HG03139 (cell line): ENCODE measurements around the gene IGF2BP3.
A peak's percentile ranks its signal among the peaks of the same experiment; 100 is the strongest.

Experiments used
- ATAC-seq: cut with Tn5 transposase; IDR thresholded peaks from one replicate; pipeline ENCODE4 v1.9.1; 2021; ENCODE audit not compliant: unreplicated experiment

IGF2BP3 gene

GRCh38 chr7:23298885-23299769, 171.2 kb downstream of the IGF2BP3 start, which contains the start of gene MALSU1:
TSS of gene MALSU1 (plus strand) at chr7:23299339. CDS start at chr7:23299353, 14 bp downstream.
- ATAC-seq = peak; percentile 97

- no peak for ATAC-seq
These were observed 172.0 kb downstream of the IGF2BP3 start for GRCh38 chr7:23298141-23298881.

- ATAC-seq = no peak
These were observed 174.9 kb downstream of the IGF2BP3 start for GRCh38 chr7:23295401-23295697.

- no peak for ATAC-seq
These were observed 175.5 kb downstream of the IGF2BP3 start for GRCh38 chr7:23294549-23295400.

GRCh38 chr7:23293500-23294073, 176.7 kb downstream of the IGF2BP3 start:
- no peak for ATAC-seq

- ATAC-seq = no peak
These were observed 177.7 kb downstream of the IGF2BP3 start for GRCh38 chr7:23292623-23293022.

GRCh38 chr7:23291957-23292560, 178.2 kb downstream of the IGF2BP3 start:
- ATAC-seq = no peak

- no peak for ATAC-seq
These were observed 179.3 kb downstream of the IGF2BP3 start for GRCh38 chr7:23290993-23291392.

GRCh38 chr7:23287612-23288011, 182.7 kb downstream of the IGF2BP3 start:
- ATAC-seq = no peak

GRCh38 chr7:23285657-23286646, 184.3 kb downstream of the IGF2BP3 start:
- no peak for ATAC-seq

GRCh38 chr7:23284871-23285270, 185.4 kb downstream of the IGF2BP3 start:
- no peak for ATAC-seq

- ATAC-seq = no peak
These were observed 187.2 kb downstream of the IGF2BP3 start for GRCh38 chr7:23283086-23283485.

GRCh38 chr7:23279819-23280525, 190.3 kb downstream of the IGF2BP3 start:
- no peak for ATAC-seq

- ATAC-seq = no peak
These were observed 192.8 kb downstream of the IGF2BP3 start for GRCh38 chr7:23277359-23277989.

GRCh38 chr7:23276947-23277346, 193.3 kb downstream of the IGF2BP3 start:
- ATAC-seq = no peak

GRCh38 chr7:23276376-23276775, 193.9 kb downstream of the IGF2BP3 start:
- no peak for ATAC-seq

GRCh38 chr7:23275912-23276311, 194.4 kb downstream of the IGF2BP3 start:
- ATAC-seq = no peak

- ATAC-seq = peak; percentile 94
These were observed 197.1 kb downstream of the IGF2BP3 start for GRCh38 chr7:23273141-23273599.
